Cerebellar cortex (tissue), 1 donor: ENCODE results near the gene EPB41L4B.
"Not testable (repeated sequence)": the region's sequence is repeated elsewhere in the genome, so short reads cannot be mapped to it uniquely, and the experiment has no call there.

Source experiments
- DNase-seq: peaks from one replicate; pipeline ENCODE4 v3.0.0-alpha.2; 2015; ENCODE audit warnings: low spot score

EPB41L4B gene

DNA sequence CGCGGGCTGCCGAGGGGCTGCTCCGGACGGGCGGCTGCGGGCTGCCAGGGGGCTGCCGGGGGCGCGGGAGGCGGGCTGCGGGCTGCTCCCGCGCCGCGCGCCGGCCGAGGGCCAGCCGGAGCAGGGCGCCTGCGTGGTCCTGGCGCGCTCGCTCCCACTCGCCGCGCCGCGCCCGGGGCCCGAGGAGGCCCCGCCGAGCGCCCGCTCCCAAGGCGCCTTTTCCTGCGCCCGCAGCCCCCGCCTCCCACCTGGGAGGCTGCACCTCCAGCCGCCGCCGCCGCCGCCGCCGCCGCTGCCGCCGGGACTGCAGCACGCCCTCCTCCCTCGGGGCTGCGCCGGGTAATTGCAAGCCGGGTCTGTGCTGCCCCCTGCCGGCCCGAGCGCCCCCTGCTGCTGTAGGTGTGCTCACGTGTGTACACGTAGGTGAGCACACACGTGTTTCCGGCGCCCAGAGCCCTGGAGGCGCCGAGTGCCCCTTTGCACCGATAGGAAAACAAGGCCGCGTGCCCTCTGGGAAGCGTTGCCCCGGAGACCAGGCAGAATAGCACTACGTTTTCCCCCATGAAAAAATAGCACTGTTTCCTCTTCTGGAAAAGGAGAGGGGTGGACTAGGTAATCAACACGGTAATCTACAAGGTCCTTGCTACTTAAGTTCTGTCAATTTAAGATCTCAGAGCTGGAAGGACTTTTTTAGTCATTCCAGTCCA is at the start of gene EPB41L4B:
EPB41L4B (minus strand) TSS at position 318 of the 707 bp plus-strand sequence. CDS start 613 bp downstream, outside the sequence.
- peak; percentile 84 for DNase-seq

DNA sequence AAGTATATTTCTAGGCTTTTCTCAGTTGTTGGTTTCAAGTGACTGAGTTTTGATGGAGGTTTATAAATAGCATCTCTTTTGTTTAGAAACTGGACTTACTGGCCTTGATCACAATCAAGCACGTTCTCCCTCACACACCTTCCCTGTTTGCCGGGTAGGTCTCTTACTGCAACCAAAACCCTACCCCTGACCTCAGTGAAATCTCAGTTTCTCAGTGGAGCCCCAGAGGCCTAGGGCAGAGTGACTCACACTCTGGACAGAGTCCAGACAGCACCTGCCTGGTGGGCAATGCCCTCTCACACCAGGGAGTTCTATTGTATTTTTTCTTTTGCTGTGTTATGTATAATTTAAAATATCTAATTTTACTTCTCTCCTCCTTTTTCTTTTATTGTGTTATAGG is 48.4 kb upstream of the EPB41L4B start:
- DNase-seq: no peak

DNA sequence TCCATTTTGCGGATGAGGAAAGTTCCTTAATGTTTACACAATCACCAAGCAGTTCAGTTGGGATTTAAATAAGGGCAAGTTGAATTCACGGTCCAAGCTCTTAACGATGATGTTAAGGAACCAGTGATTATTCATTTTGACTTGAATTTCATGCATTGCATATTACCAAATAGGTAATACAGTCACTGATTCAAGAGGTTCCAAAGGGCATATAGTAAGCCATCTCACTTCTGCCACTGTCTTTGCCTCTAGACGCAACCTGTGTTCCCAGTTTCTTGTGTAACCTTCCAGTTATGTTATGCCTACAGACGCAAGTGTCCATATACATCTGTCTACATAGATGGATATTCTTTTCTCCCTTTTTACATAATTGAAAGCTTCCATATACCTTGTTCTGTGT is 39.9 kb upstream of the EPB41L4B start:
- no peak for DNase-seq

DNA sequence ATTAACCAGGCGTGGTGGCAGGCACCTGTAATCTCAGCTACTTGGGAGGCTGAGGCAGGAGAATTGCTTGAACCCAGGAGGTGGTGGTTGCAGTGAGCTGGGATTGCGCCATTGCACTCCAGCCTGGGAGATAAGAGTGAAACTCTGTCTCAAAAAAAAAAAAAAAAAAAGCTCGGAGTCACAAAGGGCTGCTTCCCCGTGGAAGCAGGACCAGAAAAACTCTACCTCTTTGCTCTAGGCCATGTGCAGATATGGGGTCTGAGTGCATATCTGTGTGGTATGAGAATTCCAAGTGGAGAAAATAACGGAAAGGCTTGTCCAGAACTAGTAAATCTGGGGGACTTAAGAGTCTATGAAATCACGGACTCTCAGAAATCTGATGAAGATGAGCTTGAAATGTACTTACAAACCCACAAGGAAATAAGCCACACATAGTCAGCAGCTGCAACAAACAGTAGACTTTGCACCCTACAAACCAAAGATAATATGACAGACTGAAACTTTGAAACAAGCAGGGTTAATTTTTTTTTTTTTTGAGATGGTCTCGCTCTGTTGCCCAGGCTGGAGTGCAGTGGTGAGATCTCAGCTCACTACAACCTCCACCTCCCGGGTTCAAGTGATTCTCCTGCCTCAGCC is 38.2 kb upstream of the EPB41L4B start:
- DNase-seq: not testable (repeated sequence)

DNA sequence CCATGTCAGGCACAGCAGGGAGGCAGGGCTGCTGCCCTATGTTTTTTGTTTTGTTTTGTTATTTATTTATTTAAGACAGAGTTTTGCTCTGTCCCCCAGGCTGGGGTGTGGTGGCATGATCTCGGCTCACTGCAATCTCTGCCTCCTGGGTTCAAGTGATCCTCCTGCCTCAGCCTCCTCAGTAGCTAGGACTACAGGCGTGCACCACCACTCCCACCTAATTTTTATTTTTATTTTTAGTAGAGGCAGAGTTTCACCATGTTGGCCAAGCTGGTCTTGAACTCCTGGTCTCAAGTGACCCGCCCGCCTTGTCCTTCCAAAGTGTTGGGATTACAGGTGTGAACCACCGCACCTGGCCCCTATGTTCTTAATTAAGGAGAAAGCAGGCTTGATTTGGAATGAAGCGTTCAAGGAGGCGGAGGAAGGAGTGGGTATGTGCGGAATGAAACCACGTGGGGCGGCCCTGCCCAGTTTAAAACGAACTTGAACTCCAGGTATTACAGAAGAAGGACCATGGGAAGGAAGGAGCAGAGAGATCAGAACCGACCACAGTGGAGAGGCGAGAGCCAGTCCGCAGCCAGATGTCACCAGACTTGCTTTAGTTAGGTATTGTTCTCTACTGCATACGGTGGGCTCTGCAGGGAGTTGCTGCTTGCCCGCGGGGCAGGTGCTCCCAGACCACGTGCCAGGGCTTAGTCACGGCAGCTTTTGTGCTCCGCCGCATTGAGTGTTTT is 34.9 kb upstream of the EPB41L4B start:
- DNase-seq: no peak

DNA sequence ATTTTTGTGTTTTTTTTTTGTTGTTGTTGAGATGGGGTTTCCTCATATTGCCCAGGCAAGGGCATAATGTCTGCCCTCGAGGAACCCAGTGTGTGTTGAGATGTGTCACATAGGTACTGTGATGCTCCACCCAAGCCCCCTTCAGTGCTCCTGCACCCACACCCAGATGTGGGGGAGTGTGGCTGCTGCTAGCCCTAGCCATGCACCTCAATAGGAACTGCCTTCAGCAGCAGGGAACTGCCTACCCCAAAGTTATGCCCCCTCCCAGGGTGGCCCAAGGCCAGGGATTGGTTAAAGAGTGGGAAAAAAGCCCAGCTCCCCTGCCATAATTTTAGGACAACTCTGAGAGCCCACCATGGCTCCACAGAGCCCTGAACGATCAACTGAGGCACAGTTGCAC is 33.3 kb upstream of the EPB41L4B start:
- DNase-seq: no peak

DNA sequence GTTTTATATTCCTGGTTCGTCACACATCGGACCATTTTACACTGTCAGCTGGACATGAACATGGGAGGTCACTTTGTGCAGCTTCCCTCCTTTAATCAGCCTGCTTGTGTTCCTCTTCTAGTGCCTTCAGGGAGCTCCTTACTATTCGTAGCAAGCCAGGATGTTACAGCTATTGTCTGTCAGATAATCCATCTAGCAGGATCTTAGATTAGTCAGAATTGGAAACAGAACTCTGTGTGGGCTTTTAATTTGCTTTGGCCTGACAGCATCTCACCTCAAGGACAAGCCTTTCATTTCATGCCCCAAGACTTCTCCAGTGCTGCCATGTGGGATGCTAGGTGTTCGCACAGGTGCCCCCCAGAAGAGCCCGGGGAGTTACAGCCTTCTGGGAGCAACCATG is 30.2 kb upstream of the EPB41L4B start:
- no peak for DNase-seq

DNA sequence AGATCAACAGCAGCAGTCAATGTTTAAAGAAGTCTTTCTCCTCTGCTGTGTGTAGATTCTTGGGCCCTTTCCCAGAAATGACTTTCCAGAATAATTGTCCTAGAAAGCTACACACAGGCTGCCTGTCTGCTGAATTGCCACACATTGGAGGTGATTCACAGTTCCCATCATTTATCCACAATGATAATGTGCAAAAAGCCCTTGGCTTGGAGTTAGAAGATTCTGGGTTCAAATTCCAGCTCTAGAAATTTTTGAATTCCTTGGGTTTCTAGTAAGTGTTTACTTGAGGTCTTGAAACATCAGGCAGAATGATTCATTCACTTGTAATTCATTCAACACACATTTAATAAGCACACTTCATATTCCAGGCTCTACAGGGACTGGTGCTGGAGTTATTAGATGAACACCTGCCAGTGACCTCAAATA is 28.6 kb upstream of the EPB41L4B start:
- DNase-seq: peak; percentile 14

DNA sequence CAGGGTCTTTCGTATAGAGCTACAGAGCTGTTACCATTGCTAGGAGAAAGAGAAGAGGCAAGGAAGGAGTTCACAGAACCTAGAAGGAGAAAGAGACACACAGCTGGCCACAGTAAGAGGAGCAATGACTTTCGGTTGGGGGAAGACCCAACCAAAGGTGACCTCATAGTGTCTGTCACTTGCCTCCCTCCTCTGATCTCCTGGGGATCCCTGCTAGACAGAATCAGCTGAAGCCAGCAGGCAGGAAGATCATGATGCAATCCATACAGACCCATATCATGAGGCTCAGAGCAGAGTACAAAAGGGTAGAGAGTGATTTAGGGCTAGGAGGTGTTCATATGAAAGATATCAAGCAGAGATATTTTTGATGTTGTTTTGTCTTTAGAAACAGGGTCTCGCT is 26.0 kb upstream of the EPB41L4B start:
- DNase-seq: no peak

DNA sequence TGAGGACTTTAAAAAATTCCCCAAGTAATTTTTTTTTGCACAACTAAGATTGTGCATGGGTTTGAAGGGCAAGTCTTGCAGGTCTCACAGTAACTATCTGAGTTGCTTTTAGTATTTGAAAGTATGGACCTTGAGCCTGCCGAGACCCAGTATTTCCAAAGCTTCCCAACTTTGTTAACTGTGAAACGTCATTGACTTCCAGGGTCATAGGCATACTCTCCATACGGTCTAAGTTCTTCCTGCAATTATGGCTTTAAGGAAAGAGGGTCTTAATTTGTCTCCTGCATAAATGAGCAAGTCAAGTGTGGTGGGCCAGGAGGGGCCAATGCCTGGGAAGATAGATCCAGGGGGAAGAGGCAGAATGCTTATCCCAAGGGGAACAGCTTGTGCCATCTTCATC is 24.0 kb upstream of the EPB41L4B start:
- DNase-seq: no peak

DNA sequence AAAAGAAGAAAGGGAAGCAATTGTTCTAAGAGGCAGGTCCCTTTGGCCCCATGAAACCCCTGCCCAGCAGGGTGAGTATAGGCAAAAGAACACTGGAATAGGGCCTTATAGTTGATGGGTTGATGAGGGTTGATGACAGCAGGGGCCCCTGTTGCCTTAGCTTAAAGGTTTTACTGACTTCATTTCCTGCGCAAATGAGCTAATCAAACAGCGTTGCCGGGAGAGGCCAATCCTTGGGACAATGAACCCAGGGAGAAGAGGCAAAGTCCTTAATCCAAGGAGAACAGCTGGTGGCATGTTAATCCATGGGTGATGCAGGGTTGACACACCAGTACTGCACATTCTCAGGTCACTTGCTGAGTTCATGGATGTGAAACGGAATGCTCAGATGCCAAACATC is 22.0 kb upstream of the EPB41L4B start:
- DNase-seq: no peak

DNA sequence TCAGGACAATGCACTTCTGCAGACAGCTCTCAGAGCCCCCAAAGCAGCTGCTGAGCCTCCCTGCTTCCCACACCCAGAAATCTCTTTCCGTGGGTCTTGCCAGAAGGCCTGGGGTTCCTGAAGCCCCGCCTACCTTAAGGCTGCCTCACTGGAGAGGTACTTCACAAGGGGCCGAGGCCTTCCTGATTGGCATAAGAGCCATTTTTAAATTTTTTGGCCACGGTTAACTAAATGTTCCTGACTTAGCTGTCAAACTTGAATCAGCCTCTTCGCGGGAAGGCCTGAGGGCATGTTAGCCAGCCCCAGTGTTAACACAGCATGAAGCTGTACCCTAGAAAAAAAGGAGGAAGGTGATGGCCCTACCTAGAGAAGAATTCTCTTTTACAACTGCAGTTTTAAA is 20.7 kb upstream of the EPB41L4B start:
- no peak for DNase-seq

DNA sequence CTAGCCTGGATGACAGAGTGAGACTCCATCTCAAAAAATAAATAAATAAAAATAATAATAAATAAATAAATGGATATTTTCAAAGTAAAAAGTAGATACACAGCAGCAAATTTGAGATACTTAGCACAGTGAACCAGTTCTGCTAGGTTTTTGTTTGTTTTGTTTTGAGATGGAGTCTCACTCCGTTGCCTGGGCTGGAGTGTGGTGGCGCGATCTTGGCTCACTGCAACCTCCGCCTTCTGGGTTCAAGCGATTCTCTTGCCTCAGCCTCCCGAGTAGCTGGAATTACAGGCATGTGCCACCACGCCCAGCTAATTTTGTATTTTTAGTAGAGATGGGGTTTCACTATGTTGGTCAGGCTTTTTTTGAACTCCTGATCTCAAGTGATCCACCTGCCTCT is 20.1 kb upstream of the EPB41L4B start:
- DNase-seq: not testable (repeated sequence)

DNA sequence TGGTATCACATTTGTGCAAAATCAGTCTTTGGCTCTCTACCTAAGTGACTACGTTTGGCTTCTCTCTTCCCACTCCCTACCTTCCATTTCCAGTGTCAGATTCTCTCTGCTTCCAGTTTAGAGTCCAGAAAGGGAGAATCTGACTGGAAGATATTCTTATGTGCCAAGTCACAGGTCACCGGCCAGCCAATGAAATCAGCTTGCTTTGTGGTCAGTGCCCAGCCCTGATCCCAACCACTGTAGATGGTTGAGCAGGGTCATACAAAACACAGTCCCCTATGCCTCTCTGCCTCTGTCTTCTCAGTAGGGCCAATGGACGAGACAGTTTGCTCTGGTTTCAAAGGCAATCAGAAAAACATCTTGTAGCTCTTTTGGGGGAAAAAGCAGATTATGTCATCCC is 15.6 kb upstream of the EPB41L4B start:
- no peak for DNase-seq

DNA sequence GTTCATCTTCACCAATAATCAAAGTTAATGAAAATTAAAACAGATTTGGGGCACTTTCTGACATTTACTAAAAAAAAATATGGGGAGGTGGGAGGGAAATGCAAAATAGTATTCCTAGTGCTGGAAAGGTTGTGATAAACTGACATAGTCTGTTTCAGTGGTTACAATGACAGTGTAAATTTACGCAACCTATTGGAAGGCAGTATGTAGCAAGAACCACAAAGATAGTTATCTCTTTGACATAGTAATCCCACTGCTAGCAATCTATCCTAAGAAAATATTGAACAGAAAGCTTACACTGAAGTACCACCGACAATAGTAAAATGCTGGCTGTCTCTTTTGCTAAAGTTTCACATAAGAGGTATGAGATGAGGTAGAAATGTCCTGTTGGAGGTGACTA is 15.1 kb upstream of the EPB41L4B start:
- DNase-seq: no peak

DNA sequence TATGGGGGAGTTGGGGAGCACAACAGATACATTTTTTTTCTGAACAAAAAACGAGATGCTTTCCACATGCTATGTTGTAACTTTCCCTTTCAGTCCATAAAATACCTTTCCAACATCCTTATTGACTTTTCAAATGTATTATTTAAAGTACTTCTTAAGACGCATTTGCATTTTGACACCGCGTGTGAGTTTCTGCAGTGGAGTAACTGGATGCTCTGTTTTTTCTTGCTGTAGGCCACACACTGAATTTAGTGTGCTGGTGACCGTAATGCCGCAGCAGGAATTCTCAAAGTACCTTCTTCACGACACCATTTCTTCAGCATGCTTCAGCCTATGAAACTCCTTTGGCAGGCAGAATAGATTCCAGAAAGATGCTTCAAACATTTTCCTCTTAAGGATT is 14.3 kb upstream of the EPB41L4B start:
- DNase-seq: no peak

DNA sequence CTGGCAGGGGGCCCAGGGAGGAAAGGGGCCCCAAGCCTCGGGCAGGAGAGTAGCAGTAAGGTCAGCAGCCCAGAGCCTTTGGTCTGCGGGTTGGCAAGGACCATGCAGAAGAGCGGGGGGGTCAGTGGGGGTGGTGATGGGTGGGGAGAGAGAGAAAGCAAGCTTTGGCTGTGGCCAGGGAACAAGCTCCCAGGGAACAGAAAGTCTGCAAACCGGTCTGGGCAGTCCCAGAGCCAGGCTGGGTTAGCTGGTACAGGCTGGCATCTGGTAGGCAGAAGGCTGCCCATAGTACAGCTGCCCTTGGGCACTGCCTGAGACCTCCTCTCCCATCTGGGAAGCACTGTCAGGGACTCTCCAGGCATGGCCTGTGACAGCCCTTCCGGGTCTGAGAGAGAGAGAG is 10.5 kb upstream of the EPB41L4B start:
- no peak for DNase-seq

DNA sequence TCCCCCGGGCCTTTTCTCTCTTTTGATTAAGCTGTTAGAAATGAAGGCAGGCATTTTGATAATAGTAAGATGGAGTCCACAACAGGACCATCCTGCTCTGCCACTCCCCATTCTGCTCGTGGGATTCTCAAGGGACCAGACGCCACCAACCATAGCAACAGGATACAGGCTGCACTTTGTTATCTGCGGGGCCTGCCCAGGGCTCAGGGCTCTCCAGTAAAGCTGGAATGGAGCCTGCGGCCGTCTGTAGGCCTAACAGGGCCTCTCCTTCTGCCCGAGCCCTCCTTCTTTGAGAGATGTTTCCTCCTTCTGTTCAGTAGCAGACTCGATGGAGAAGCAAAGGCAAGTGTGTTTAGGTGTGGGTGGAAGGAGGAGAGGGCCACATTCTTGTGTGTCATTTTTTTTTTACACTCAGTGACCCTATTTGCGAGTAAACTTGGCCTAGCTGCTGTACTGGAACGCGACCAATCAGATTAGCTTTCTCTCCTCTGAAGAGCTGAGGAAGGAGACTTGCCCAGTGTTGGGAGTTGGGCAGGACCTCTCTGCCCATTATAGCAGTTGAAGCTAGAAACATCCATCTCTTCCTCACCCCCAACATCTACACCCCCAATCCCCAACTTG is 8.9 kb upstream of the EPB41L4B start:
- DNase-seq: no peak

DNA sequence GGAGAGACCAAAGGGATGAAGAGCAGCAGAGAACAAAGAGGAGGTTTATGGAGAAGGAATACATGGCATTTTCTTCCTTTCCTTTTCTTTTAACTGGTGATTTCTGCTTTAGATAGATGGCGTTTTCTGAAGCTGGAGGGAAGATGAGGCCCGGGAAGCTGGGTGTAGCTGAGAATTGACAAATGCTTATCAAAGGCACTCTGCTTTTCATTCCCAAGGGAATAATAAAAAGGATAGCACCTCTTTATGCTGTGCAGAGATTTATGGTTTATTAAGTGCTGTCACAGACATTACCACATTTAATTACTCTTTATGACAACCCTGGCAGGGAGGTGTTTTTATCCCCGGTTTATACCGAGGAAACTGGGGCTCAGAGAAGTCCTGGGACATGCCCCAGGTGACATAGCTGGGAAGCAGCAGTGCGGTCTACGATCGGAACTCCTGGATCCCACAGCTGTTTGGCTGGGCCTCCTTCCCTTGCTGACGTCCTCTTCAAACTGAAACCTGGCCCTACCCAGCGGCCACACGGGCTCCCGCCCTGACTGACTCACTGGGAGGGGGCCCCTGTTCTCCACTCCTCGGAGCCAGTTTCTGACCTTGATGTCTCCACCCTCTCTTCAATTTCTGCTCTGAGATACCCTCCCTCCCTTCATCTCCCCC is 8.2 kb upstream of the EPB41L4B start:
- DNase-seq: no peak

DNA sequence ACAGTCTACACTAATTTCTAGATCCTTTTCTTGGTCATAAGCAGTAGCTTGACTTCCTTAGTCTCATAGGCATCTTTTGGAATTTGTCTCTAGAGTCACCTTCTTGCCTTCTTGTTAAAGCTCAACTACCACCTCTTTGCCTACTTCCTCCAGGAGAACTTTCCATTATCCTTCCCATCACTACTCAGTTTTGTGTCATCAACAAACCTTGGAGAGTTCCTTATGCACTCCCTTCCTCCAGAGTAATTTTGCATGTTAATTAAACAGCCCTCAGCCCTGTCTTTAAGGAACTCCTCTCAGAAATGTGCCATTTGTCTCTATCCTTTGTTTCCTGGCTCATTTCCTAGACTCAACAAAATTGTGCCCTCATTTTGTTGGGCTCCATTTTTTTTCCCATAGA is 4.2 kb upstream of the EPB41L4B start:
- no peak for DNase-seq

DNA sequence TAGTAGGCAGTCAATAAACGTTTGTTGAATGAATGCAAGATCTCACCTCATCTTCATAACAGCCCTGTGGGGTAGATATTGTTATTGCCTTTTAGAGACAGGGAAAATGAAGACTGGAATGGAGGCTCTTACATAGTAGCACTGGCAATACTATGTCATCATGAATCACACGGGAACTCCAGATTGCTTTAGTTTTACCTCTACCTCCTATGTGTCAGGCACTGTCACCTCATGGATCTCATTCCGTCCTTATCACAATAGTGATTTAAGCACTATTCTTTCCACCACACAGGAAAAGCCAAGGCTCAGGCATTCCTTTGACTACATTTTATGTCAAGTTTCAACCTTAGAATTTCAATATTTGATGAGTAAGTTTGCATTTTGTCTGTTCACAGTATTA is 2.9 kb upstream of the EPB41L4B start:
- DNase-seq: no peak

DNA sequence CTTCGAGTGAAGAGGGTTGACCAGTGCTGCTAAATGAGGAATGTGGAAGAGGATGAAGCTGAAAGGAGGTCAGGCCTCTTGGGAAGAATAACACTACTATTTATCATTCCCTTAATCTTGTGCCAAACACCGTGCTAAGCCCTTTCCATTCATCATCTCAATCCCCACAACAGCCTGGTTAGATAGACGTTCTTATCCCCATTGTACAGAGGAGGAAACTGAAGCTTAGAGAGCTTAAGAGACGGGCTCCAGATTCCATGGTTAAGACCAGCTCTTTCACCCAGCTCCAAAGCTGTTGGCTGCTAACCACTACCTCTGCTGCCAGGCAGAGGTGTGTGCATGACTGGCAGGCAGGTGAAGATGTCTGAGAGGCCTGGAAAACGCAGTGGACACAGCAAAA is 868 bp upstream of the EPB41L4B start:
- DNase-seq: no peak
